ENCODE data around the gene SHB.
"Not testable (repeated sequence)": the region's sequence is repeated elsewhere in the genome, so short reads cannot be mapped to it uniquely, and the experiment has no call there.

SHB gene

GRCh38 chr9:37969558-37970300 is 99.3 kb downstream of the SHB start:
- no peak for DNase-seq (ENCODE audit: low read depth)

DNA sequence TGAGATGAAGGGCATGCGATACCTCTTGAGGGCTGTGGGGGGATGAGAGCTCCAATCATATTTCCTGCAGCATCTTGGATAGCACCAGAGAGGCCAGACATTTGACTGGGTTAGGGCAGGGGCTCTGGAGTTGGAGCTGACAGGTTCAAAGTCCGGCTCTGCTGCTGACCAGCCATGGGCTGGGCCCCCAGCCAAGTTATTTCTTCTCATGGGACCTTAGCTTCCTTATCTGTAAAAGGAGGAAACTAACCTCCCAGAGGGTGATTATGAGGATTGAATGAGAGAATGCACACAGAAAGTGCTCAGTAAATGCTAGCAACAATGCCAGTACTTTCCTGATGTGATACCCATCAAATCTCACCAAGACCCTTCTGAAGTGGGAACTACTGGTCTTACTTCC is 99.9 kb downstream of the SHB start:
- DNase-seq (ENCODE audit: low read depth), result no peak

DNA sequence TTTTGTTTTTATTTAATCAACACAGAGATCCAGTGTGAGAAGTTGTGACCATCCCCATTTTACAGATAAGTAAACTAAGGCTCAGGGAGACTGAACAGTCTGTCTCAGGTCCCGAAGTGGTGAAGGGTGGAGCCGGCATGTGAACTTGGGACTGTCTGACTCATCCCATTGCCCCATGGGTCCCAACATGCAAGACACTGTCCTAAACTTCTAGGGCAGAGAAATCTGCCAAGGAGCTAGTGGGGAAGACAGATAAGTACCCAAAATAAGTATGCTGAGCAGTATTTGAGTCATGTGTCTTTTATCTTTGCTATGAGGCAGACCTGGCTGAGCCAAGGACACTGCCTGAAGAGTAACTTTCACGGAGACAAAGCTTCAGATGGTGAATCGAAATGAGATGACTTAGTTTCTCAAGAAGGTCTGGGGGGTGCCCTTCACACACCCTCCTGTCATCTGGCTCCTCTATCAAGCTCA is 100.8 kb downstream of the SHB start:
- DNase-seq (ENCODE audit: low read depth), result no peak

GRCh38 chr9:37967761-37968080 is 101.3 kb downstream of the SHB start:
- DNase-seq (ENCODE audit: low read depth), result no peak

DNA sequence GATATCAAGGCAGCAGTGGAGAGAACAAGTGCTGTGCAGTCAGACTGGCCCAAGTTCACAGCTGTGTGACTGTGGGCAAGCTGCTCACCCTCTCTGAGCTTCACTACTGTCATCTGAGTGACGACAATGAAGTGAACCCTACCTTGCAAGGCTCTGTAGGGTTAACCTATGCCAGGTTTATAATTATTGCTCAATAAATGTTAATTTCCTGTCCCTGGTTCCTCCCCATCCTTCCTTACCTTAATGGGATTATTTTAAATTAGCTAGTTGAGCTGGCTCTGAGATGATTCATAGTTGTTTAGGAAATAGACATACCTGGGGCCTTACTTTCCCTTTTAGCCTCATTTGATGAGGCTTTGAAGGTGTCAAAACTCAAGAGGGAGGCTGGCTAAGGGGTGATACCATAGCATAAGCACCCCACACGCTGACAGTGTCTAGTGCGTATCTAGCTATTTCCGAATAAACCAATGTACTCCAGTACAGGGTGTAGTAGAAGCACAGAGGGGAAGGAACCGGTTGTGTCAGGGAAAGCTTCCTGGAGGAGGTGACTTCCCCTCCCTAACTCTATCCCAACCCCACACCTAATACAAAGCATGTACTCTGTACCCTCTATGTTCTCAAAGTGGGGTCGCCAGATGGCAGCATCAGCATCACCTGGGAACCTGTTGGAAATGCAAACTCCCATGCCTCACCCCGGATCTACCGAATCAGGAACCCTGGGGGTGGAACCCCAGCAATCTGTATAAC is 101.8 kb downstream of the SHB start:
- DNase-seq (ENCODE audit: low read depth), result no peak

GRCh38 chr9:37966412-37967013 is 102.5 kb downstream of the SHB start:
- DNase-seq (ENCODE audit: low read depth), result no peak

DNA sequence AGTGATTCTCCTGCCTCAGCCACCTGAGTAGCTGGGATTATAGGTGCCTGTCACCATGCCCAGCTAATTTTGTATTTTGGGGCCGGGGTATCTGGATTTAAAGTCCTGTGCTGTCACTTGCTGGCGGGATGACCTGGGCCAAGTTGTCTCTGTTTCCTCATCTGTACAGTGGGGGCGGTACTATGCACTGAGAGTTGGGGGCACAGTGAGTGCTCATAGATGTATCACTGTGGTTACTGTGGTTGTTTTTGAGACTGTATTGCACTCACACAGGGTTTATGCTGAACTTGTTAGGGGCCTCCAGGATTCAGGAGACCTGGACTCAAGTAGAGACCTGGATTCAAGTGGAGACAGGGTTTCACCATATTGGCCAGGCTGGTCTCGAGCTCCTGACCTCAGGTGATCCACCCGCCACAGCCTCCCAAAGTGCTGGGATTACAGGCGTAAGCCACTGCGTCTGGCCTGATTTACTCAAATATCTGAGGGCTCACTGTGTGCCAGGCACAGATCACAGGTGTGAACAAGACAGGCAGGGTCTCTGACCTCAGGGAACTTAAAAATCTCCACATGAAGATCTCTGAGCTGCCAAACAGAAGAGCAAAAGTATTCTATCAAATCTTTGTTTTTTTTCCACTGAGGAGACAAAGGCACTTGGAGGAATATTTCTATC is 103.2 kb downstream of the SHB start:
- DNase-seq (ENCODE audit: low read depth), result not testable (repeated sequence)

DNA sequence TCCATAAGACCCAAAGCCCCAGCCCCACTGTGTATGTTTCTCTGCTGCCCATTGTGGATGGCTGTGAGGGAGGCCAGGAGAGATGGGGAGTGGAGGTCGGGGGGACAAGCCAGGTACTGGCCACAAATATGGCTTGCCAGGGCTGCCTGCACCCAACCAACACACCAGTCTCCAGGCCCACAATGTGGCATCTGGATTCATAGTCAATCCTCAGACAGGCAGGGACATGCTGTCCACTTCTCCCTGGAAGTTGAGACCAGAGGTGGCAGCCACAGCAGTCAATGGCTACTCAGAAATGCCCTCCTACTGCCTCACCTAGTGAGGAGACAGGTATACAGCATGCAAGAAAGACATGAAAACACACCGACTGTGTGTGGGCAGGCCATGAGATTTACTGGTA is 103.9 kb downstream of the SHB start:
- DNase-seq (ENCODE audit: low read depth), result no peak

DNA sequence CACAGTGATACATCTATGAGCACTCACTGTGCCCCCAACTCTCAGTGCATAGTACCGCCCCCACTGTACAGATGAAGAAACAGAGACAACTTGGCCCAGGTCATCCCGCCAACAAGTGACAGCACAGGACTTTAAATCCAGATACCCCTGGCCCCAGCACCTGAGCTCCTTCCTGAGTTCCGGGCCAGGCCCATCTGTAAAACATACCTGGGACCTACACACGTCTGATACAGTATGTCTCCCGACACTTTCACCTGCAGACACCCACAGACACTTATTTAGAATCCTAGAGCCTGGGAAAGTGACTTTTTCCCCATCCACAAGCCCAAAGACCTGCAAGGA is 104.3 kb downstream of the SHB start:
- DNase-seq (ENCODE audit: low read depth), result no peak

DNA sequence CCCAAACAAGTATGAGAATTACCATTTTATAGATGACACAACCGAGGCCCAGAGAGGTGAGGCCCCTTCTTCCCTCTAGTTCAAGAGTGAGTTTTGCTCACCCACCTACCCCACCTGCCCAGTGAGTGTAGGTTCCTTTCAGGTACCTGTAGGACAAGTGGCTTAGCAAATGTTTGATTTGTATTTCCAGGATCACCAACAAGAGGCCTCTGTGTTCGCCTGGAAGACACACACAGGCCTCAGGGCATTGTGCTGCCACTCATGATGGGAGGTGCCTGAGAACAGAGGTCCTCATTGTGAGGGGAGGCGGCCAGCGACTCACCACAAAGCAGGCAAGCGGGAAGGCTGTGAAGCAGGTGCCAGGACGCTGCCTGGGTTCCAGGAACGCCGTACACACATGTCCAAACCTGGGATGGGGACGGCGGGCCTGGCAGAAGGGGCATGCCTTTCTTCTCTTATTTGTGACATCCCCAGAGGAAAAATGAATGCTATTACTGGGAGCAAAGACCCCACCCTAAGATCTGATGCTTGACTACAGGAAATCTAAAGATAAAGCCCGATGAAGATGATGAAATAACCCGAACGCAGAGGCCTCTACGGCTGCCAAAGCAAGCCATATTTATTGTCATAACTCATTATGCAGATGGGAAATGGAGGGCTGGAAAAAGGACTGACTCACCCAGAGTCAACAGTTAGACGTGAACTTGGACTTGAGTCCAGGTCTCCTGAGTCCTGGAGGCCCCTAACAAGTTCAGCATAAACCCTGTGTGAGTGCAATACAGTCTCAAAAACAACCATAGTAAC is 104.9 kb downstream of the SHB start:
- DNase-seq (ENCODE audit: low read depth), result no peak

GRCh38 chr9:37961351-37961750 is 107.7 kb downstream of the SHB start:
- no peak for DNase-seq (ENCODE audit: low read depth)

GRCh38 chr9:37960631-37961030 is 108.4 kb downstream of the SHB start:
- DNase-seq (ENCODE audit: low read depth), result no peak

GRCh38 chr9:37959976-37960375 is 109.1 kb downstream of the SHB start:
- DNase-seq (ENCODE audit: low read depth), result no peak

GRCh38 chr9:37958154-37958553 is 110.9 kb downstream of the SHB start:
- no peak for DNase-seq (ENCODE audit: low read depth)

DNA sequence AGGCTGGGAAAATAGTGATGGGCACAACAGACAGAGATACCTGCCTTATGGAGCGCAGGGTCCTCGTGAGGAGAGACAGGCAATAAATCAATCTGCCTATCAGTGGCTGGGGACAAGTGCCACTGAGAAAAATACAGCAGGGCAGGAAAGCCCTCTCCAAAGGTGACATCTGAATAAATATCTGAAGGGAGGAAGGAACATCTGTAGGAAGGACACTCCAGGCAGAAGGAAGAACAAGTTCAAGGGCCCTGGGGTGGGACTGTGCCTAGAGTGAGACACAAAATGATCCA is 111.4 kb downstream of the SHB start:
- DNase-seq (ENCODE audit: low read depth), result no peak

DNA sequence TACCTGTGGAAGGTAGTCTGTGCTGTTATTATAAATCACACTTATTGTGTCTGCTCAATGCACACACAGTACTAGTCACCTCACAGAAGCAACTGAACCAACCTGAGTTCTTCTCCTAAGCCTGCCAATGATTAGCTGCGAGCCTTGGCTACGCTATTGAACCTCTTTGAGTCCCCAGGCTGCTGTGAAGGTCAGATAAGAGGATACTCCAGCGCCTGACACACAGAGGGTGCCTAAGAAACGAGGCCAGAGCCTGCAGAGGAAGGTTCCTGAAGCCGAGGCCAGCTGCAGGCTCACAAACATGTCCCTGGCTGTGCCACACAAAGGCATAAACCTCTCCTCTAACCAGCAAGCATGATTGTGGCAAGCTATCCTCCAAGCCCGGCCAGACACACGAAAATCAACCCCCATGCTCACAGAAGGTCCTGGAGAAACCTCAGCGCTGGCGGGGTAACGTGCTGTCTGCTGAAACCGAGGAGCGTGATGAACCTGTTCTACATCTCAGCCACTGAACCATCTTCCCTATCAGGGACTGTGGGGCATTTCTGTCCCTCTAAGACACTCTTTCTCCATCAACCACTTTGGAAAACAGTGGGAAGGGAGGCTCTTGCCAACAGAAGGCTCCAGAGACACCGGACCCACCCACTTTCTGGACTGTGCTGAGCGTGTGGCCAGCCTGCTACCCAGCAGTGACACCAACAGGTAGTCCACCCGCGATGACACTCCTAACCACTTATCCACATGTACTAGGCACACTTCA is 111.9 kb downstream of the SHB start:
- no peak for DNase-seq (ENCODE audit: low read depth)

DNA sequence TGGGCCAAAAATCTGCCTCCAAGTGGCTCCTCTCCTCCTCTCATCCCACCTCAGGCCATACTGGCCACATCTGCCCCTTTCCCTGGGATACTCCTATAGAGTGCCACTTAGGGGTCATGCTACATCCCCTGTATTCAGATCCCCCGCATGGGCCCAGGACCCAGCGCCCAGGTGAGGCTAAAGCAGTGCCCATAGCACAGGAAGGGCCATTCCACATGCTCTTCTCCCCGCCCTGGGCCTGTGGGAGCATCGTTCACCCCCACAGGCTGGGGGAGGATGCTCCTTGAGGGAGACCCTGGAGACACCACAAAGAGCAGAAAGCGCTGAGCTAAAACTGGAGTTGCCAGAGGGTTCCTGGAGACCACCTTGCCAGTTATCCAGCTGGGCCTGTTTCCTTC is 112.6 kb downstream of the SHB start:
- no peak for DNase-seq (ENCODE audit: low read depth)

- DNase-seq (ENCODE audit: low read depth), result no peak
Measured at GRCh38 chr9:37955781-37956422, 113.1 kb downstream of the SHB start.

- DNase-seq (ENCODE audit: low read depth), result no peak
Measured at GRCh38 chr9:37954581-37954981, 114.4 kb downstream of the SHB start.

DNA sequence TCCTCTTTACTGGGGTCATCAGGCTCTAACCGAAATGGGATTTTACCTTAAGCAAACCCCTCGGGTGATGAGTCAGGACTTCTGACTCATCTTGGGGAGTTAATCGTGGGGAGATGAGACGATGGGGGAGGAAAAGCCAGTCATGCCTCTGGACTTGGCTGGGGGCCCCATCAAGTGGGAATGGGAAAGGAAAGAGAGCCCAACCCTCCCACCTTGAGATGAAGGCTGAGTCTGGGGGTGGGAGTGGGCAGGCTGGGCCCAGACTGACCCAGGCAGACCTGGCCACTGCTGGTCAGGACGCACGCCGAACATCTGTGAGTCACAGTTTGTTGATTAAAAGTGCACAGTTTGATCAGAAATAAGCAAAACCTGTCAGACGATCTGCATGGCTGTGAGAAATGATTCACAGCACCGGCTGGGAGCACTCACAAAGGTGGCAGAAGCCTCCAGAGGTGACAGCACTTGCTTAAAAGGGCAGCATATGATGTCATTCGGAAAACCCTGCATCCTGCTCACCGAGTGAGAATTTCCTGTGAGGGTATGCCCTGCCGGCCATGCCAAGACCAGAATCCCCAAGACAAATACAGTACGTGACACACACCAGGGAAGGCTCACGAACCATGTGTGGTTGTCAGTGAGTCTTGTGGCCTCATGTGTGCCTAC is 115.1 kb downstream of the SHB start:
- DNase-seq (ENCODE audit: low read depth), result peak; percentile 20
